IPS DF 4.7 (cell line): ENCODE measurements around the gene RASD2.

Experiments
- DNase-seq: peaks from one replicate; pipeline ENCODE4 v3.0.0-alpha.2; 2013; ENCODE audit warnings: low spot score; ENCODE audit errors: extremely low read depth

RASD2 gene

GRCh38 chr22:35601743-35602615, 61.3 kb downstream of the RASD2 start:
- DNase-seq, result no peak
